Endothelial cell of umbilical vein (primary cell): Measurements from ENCODE around the gene P2RY6.

Source experiments
- EZH2 ChIP-seq: IDR thresholded peaks from 2 replicates; pipeline ENCODE4 v1.6.1; 2012; ENCODE audit warnings: borderline replicate concordance, low read depth, mild to moderate bottlenecking, moderate library complexity, low read length, inconsistent platforms; ENCODE audit not compliant: severe bottlenecking
- FOS ChIP-seq: IDR thresholded peaks from 2 replicates; pipeline ENCODE4 v1.6.1; 2011; ENCODE audit warnings: mild to moderate bottlenecking, low read length, moderate library complexity, borderline replicate concordance; ENCODE audit not compliant: insufficient read depth
- JUN ChIP-seq: IDR thresholded peaks from 2 replicates; pipeline ENCODE4 v1.6.1; 2011; ENCODE audit warnings: borderline replicate concordance, low read depth; ENCODE audit not compliant: insufficient read length, insufficient read depth
- MYC ChIP-seq: IDR thresholded peaks from one replicate; pipeline ENCODE4 v1.6.1; 2011; ENCODE audit warnings: mild to moderate bottlenecking, low read depth, low read length
- POLR2A ChIP-seq: IDR thresholded peaks from 2 replicates; pipeline ENCODE4 v1.6.1; 2012; ENCODE audit warnings: low read depth, mild to moderate bottlenecking, control low read depth, low read length
- POLR2AphosphoS5 ChIP-seq: IDR thresholded peaks from 2 replicates; pipeline ENCODE4 v1.6.1; 2012; ENCODE audit warnings: low read depth, mild to moderate bottlenecking, control low read depth, low read length, moderate library complexity; ENCODE audit not compliant: insufficient read depth
- TF ChIP-seq, protein P1 (sequence below), 2 donors: IDR thresholded peaks; 1 replicate in 1 of 2; 2 replicates in 1 of 2; pipeline ENCODE4 v1.5.1; 2011; ENCODE audit warnings: low read length in 2 of 2, mild to moderate bottlenecking in 2 of 2, moderate library complexity in 2 of 2, control low read depth in 1 of 2, inconsistent platforms in 1 of 2, low read depth in 1 of 2; ENCODE audit not compliant: insufficient read depth in 1 of 2; ENCODE audit errors: extremely low read depth in 1 of 2
- TF ChIP-seq, protein P2 (sequence below): IDR thresholded peaks from 2 replicates; pipeline ENCODE4 v1.6.1; 2011; ENCODE audit not compliant: insufficient read depth, insufficient read length

- TF ChIP-seq EZH2 (no peak), POLR2A (no peak), POLR2AphosphoS5 (peak; percentile 58), JUN (peak; percentile 30), MYC (no peak), FOS (peak; percentile 78)
- TF ChIP-seq, protein P1, sequence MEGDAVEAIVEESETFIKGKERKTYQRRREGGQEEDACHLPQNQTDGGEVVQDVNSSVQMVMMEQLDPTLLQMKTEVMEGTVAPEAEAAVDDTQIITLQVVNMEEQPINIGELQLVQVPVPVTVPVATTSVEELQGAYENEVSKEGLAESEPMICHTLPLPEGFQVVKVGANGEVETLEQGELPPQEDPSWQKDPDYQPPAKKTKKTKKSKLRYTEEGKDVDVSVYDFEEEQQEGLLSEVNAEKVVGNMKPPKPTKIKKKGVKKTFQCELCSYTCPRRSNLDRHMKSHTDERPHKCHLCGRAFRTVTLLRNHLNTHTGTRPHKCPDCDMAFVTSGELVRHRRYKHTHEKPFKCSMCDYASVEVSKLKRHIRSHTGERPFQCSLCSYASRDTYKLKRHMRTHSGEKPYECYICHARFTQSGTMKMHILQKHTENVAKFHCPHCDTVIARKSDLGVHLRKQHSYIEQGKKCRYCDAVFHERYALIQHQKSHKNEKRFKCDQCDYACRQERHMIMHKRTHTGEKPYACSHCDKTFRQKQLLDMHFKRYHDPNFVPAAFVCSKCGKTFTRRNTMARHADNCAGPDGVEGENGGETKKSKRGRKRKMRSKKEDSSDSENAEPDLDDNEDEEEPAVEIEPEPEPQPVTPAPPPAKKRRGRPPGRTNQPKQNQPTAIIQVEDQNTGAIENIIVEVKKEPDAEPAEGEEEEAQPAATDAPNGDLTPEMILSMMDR (IDR thresholded peaks at IDR 0.05; ENCODE audit: extremely low read depth in 1 of 2, insufficient read depth in 1 of 2, low read depth in 1 of 2, low read length in 2 of 2), result no peak
- TF ChIP-seq, protein P2, sequence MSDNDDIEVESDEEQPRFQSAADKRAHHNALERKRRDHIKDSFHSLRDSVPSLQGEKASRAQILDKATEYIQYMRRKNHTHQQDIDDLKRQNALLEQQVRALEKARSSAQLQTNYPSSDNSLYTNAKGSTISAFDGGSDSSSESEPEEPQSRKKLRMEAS, result no peak
Measured at GRCh38 chr11:73334384-73335203, 62.5 kb downstream of the P2RY6 start.
